Measurements from ENCODE around the gene IGLL1.

- no peak for TF ChIP-seq CTCF (IDR thresholded peaks at IDR 0.05)
- no peak for TF ChIP-seq POLR2A (IDR thresholded peaks at IDR 0.05)
- no peak for TF ChIP-seq EP300 (IDR thresholded peaks at IDR 0.05)
Observed at GRCh38 chr22:23621082-23621780, 41.1 kb upstream of the IGLL1 start.

All from upper lobe of left lung (tissue), 4 donors.